ENCODE data around the gene IGBP1.
"Not testable (repeated sequence)": the region's sequence is repeated elsewhere in the genome, so short reads cannot be mapped to it uniquely, and the experiment has no call there.

IGBP1 gene

DNA sequence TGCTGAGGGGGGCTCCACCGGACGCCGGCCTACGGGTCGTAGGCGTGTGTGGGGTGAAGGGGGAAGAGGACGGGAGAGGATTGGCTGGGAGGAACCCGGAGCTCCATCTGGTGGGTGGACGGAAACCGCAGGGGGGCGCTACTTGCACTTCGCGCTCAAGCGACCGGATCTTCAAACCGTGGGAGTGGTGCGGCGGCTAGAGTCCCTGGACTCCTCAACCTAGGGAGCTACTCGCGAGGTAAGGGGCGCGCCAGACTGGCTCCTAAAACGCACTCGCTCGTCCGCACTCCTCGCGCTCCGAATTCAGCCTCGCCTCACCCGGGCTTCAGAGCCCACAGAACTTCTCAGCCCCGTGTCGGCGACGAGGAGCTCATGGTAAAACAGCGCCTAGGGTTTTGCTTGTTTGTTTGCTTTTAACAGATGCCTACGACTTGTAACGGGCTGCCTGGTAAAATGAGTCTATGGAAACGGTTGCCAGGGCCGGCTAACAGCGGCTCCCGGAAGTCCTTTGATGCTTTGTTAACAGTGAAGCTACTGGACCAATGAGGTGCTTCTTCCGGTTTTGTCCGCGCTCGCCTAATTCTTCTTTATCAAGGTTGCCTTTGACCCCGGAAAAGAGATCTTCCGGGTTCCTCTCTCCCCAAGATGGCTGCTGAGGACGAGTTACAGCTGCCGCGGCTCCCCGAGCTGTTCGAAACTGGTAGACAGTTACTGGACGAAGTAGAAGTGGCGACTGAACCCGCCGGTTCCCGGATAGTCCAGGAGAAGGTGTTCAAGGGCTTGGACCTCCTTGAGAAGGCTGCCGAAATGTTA lies at the start of gene IGBP1:
Gene IGBP1 (plus strand): TSS at position 145 of the 813 bp plus-strand sequence. CDS start 501 bp downstream, at position 646.
- DNase-seq = peak; percentile 27 to 51 (median 38)

DNA sequence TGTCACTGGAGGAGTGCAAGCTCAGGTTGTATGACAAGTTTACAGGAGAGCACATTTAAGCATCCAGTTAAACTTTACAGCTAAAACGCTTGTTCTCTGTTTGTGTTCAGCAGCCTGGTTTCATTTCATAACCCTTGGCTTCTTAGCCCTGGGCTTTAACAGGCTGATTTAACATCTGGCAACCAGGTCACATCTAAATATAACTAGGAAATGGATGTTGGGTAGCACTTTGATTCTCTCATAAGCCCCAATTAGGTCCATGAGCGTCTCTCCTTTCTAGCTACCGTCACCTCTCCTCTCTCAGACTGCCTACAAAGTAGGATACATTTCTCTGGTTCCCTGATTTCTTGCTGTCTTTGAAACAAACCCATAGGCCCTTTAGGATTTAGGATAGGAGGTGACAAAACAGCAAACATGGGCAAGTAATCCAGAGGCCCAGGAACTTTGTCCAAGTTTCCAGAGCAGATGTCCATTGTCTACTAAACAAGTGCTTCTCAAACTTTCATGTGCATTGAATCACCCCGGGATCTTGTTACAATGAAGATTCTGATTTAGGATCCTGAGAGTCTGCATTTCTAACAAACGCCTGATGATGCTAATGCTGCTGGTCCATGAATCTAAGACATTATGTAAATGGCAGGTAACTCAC lies 48.5 kb upstream of the IGBP1 start:
- no peak for DNase-seq

DNA sequence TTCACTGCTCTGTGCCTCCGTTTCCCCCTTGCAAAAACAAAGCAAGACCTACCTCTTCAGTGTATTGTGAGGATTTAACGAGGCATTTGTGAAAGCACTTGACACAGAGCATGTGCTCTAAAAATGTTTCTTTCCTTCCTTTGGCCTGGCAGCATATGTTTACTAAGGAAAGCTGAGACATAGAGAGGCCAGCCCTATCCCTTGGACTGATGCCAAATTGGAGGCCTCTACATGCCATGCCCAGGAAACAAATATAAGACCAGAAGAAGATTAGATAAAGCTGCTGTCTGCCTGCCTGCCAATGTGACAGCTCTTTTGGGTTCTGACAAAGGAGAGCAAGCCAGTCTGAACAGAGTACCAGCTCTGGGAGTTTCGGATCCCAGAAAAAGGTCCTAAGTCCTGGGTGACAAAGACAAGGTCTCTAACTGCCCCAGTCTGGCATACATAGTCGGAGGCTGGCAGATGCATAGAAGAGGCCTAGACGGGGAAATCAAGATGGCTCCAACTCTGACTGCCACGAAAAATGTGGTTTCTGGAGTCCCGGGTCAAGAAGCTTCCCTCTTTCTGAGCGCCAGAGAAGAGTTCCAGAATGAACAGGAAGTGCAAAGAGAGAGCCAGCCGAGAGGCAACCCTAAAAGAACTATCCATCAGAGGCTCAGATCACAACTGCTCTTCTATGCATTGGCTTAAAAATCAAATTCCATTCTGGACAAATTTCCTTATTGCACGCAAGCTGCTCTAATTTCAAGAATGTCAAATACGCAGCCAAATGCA lies 45.2 kb upstream of the IGBP1 start:
- no peak for DNase-seq

DNA sequence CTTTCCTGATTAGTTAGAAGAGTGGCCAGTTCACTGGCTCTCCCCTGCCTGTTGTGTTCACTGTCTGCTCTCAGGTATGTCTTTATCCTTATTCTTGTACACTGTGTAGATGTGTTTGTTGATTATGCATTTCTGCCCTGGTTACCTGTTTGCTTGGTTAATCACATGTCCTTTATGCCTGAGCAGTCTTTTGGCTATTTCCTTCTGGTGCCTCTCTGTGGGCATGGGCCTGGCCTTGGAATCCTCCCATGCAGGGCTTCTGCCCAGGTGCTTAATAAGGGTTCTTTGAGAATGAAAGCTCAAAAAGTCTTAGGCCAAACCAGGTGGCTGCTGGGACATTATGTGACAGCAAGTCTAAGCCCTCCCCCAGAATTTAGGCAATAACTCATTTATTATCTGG lies 44.5 kb upstream of the IGBP1 start:
- no peak for DNase-seq

DNA sequence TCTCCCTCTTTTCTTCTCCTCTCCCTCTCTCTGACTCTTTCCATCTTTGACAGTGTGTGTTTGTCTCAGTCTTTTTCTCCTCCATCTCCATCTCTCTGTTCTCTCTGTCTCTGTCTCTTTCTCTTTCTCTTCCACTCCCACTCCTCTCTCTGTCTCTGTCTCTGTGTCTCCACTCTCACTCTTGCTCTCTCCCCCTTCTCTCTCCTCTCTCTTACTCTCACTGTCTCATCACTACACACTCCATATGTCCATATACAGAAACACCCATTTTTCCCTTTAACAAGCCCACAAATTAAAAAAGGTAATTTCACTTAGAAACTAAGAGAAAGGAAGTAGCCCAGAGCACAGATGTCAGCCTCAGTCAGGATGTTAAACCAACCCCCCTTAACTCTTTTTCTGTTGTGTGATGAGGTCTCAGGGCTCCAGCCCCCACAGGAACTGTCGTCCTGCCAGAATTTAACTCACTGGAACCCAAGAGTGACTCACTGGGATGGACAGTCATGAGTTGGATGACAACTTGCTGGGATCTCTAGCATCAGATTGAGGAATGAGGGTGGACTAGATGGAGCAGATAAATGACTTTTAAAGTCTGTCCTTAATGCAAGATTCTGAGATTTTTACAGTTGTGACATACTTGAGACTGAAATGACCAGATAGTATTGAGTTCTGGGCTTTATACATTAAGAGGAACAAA lies 43.5 kb upstream of the IGBP1 start:
- DNase-seq = no peak

DNA sequence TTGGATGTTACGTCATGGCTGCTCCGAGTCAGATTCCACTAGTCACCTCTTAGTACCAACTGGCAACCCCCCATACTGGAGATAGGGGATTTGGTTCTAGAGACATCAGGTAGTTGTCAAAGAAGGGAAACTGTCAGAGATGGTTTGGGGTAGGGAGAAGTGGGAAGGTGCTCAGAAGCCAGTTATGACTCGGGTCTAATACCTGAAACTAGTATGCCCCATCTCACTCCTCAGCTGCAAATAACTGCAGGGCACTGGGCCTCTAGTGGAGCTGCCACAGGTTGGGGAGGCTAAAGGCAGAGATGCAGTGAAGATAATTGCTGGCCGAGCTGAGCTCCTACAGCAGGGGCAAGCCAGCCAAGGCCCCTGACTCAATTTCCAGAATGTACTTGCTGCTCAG lies 41.0 kb upstream of the IGBP1 start:
- no peak for DNase-seq

DNA sequence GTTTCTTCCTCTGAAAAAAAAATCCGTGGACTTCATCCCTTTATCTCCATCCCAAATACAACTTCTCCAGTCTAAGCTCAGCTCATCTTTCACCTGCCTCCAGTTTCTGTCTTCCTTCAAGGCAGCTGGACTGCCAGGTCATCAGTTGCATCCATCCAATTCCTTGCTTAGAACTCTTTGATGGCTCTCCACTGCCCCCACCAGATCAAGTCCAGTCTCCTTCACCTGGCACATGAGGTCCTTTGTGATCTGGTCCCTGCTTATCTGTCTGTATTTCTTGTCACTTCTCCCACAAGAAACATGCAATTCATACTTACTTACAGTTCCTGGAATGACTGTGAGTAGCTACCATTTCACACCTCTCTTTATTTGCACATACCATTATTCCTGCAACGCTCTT lies 37.2 kb upstream of the IGBP1 start:
- DNase-seq = no peak

DNA sequence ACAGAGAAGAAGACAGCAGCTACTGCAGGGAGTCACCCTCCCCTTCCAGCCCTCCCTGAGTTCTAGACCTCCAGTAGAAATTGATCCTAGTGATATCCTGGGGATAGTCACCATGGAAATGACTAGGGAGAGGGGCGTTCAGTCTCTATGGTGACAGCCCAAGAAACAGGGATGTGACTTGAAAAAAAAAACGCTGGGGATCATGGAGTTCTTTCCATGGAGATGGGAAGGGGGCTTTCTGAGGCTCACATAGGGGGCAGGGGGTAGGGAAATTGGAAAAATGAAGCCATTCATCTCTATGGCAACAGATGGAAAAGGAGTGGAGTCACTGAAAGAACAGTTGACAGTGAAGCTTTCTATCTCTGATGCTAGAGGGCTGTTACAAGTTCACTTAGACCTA lies 28.0 kb upstream of the IGBP1 start:
- DNase-seq = no peak

DNA sequence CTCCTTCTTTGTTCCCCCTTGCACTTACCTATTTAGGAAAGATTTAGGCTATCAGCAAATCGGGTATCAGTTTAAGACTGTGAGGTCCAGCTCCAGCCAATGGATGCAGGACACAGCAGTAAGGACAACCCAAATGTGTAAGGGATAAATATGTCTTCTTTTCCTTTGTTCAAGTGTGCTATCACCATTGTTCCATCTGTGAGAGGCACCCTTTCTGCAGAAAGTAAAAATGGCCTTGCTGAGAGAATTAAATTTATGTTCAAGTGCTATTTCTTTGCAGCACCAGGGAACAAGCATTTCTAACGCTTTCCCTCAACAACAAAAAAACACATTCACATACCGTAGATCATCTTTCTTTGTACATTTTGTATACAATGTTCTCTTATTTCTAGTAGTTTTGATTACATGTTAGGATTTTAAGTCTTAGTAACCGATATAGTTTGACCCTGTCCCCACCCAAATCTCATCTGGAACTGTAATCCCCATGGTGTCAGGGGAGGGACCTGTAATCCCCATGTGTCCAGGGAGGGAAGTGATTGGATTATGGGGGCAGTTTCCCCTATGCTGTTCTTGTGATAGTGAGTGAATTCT lies 21.7 kb upstream of the IGBP1 start:
- DNase-seq = not testable (repeated sequence)

DNA sequence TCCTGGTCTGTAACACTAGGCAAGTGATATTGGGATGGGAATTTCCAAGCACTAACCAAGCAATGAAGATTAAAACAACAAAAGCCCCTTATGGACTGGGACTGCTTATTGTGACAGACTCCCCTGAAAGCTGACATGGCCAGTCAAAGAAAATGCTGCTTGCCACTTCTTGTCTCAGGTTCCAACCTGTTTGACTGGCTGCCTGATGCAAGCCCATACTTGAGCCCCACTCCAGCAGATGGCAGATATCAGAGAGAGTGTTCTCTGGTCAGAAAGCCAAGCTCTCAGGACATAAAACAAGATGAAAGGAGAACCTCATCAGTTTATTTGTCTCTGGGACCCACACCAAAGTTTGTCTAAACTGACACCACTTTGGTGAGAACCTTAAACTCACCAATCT lies 15.5 kb upstream of the IGBP1 start:
- DNase-seq = no peak

DNA sequence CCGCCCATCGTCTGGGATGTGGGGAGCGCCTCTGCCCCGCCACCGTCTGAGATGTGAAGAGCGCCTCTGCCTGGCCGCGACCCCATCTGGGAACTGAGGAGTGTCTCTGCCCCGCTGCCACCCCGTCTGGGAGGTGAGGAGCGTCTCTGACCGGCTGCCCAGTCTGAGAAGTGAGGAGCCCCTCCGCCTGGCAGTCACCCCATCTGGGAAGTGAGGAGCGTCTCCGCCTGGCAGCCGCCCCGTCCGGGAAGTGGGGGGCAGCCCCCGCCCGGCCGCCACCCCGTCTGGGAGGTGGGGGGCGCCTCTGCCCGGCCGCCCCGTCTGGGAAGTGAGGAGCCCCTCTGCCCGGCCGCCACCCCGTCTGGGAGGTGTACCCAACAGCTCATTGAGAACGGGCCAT lies 10.2 kb upstream of the IGBP1 start:
- not testable (repeated sequence) for DNase-seq

DNA sequence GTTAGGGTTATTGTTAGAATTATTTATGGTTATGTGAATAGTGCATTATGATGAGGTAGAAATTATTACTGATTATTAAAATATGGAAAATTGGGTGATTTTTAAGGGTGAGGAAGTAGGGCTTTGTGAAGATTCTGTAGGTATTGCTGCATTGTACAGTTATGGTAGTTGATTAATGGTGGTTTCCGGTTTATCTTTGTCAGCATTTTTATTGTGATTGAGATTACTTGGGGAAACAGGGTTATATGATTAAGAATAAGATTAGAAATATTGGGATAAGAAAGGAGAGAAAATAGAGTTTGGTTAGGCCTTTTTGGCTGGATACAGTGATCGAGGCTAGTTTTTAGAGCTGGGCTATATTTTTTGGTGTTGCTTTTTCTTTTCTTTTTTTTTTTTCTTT lies 8.6 kb upstream of the IGBP1 start:
- DNase-seq = no peak

DNA sequence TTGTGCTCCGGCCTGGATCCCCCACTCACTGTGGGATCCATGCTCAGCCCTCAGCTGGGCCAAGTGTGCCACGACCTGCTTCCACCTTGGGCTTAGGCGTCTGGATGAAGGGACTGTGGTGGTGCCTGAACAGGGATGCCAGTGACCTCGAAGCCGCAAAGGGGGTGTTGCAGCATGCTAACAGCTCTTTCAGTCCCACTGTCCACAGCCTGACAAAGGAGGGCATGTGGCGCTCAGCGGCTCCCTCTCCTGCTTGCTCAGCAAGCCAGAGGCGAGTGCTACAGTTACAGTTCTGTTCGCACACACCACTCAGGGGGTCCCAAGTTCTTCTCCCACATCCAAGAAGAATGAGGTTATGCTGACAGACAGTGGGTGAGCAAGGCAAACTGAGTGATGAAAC lies 5.2 kb upstream of the IGBP1 start:
- DNase-seq = no peak

DNA sequence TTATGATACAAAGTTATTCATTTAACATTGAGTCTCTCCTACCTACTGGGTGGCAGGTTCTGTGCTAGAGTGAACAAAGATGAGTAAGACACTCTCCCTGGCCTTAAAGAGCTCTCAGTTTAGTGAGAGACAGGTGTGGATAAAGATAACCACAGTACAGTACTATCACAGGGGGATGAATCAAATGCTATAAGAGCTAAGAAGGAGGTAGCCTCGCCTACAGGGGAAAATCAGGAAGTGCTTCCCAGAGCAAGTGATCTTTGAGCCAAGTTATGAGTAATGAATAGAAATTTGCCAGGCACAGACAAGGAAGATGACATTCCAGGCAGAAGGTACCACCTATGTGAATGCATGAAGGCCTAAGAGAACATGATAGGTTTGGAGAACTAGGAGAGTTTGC lies 3.4 kb upstream of the IGBP1 start:
- DNase-seq = no peak

DNA sequence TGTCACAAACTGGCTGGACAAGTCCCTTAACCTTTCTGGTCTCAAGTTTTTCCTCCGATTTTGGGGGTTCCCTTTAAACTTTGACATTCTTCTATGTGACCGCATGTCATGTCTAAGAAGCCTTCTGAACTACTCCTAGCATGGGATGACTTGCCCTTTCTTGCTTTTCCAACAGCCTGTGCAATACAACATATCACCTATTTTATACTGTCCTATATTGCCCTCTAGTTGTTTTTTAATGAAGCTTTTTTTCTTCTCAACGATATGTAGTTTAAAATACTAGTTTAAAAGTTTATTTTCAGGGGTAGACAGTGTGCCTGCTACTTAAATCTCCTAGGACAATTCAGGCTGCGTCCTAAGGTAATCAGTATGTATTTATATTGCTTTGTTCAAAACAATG lies 1.0 kb upstream of the IGBP1 start:
- DNase-seq = no peak

DNA sequence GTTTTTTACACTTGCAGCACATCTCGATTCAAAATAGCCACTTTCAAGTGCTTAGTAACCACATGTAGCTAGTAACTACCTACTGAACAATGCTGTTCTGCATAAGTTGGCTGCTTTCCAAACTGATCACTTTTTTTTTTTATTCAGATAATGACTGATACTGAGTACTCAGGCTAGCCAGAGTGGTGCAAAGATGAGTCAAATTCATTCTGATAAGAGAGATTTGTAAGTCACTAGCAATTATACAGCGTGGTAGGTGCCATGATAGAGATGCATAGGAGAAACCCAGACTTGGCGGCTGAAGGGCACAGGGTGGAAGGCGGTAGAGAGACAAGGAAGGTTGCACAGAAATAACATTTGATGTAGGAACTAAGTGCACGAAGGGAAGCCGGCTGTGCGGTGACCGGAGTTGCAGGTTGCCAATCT lies 357 bp upstream of the IGBP1 start:
- no peak for DNase-seq

DNA sequence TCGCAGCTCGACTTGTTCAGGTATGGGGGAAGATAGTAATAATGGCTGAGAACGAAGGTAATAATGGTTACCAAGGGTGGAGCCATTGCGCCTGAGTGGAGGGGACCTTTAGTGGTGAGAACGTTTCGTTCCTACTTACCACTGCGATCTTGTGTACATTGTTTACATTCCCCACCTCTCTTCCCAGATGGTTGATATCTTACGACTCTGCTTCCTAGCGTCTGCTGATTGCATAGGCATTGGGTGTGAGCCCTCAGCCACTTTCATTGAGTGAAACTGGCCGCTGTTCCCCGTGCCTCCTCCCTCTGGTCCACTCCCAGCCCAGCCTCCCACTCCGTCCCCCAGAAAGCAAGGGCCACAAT lies 850 bp downstream of the IGBP1 start:
- DNase-seq = no peak

DNA sequence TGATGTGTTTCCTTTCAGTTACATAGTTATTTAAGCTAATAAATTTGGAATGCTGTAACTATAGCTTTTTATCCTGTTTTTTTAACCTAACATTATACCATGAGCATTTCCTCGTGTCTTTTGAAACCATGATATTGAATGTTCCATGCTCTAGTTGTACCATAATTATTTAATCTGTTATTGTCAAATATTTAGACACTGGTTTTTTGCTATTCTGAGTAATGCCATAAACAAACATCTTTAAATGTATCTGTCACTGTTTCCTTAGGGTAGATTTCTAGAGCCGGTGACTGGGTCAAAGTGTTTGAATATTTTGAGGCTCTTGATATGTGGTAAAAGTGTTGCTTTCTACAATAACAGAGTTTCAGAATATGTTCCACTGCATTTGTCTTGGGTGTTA lies 5.4 kb downstream of the IGBP1 start:
- DNase-seq = no peak

DNA sequence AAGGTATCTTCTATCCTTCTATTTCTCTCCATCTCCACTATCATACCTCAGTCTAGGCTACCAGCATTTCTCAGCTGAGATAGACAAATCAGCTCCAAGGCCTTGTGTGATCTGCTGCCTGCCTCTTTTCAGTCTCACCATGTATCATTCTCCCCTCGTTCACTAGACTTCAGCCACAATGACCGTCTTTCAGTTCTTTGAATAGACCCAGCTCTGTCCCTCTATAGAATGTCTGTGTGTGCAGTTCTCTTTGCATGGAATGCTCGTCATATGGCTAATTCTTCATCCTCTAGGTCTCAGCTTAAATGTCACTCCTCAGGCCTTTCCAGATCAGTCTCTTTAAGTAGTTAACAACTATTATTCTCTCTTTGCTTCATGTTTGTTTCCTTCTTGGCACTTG lies 6.5 kb downstream of the IGBP1 start:
- no peak for DNase-seq

DNA sequence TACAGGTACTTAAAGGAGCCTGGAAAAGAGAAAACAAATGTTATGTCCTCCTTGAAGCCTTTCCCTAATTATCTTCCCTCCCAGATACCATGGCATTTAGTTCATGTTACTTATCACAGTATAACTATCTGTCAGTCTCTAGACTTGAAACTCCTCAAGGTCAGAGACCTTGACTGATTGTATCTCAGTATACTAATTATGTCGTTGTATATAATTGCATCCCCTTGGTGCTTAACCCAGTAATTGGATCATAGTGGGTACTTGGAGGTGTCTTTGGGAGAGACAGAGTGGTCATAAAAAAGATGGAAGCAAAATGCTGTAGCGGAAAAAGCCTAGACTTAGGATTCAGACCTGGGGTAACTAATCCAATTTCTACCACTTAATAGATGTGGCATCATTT lies 8.1 kb downstream of the IGBP1 start:
- DNase-seq = no peak

DNA sequence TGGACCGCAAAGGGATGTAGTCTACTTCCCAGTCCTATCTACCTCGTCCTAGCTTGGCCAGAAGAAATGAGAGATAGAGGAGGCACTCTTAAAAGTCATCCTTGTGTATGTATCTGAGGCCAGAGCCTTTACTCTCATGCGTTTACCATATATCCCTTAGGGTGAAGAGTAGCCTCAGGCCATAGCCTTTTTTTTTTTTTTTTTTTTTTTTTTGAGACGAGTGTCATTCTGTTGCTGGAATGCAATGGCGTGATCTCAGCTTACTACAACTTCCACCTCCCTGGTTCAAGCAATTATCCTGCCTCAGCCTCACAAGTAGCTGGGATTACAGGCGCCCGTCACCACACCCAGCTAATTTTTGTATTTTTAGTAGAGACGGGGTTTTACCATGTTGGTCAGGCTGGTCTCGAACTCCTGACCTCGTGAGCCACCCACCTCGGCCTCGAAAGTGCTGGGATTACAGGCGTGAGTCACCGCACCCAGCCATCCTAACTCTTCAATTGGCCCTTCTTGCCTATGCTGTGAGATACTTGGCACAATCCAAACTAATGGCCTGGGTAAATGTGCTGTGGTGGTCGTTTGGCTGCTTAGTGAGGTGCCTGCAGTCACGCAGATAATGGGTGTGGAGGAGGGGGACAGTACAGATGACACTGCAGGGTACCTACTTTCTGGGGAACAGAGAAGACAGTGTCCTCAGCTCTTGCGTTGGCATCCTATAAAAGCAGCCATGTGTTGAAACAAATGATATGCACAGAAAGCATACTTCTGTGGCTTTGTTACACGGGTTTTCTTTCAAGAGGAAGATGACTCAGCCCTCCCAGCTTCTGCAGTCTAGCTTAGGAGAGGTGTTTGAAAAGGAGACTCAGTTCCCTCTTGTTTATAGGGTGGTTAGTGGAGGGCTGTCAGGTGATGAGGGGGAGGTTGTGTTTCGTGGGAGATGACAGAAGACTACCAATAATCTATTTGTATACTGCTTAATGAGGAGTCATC lies 33.6 kb downstream of the IGBP1 start:
- no peak for DNase-seq

All from activated CD4-positive, CD25-positive, alpha-beta regulatory T cell (primary cell).